ENCODE results near the gene TMEM252. TPM values are rescaled to one million over a fixed set of nuclear protein-coding genes. Genes with fewer than 3 reads are reported as not detected.

The TMEM252 gene
- total RNA-seq, 2 donors from 2014 or later, result not detected

- H3K36me3 Mint-ChIP-seq (ENCODE audit: low read depth), result no peaks in the 10 kb centered on the region
- peaks cover 82% of the 10 kb centered on the region for H3K27me3 Mint-ChIP-seq (ENCODE audit: insufficient read depth)
- H3K27me3 ChIP-seq (ENCODE audit: control insufficient read depth, insufficient read depth, low read length, poor library complexity, severe bottlenecking), result peaks cover 60% of the 10 kb centered on the region
- 71% methylated on average over 1 of the region's 1 CpG; no CpG with 5 or more reads in 1 of the 2 experiments for WGBS, 2 experiments (ENCODE audit: insufficient coverage in 1 of 2, insufficient read length in 1 of 2)
- no peak overlapping the region for H3K27ac Mint-ChIP-seq
- no peak overlapping the region for H3K4me3 ChIP-seq (ENCODE audit: low read length)
- no peaks in the 10 kb centered on the region for H3K4me1 ChIP-seq (ENCODE audit: control insufficient read depth, insufficient read depth, low read length)
- TF ChIP-seq CTCF (conservative IDR thresholded peaks at IDR 0.05), result no peak
- no peaks in the 10 kb centered on the region for H3K36me3 ChIP-seq (ENCODE audit: control insufficient read depth, insufficient read depth, low read length)
- H3K9me3 Mint-ChIP-seq, result no peaks in the 10 kb centered on the region
- H3K4me1 Mint-ChIP-seq, result peaks cover 13% of the 10 kb centered on the region
- no peak for DNase-seq
- no peak overlapping the region for H3K27ac ChIP-seq (ENCODE audit: low read depth, low read length)
- H3K4me3 Mint-ChIP-seq, result no peak overlapping the region
- no peaks in the 10 kb centered on the region for H3K9me3 ChIP-seq (ENCODE audit: control insufficient read depth, low read length)
- no peak overlapping the region for H3K9ac ChIP-seq (ENCODE audit: extremely low read depth, low read length, poor library complexity, severe bottlenecking)
Observed at GRCh38 chr9:68506551-68506950, 34.1 kb downstream of the TMEM252 start.

GRCh38 chr9:68505681-68506409 lies 34.8 kb downstream of the TMEM252 start:
- H3K27me3 ChIP-seq (ENCODE audit: control insufficient read depth, insufficient read depth, low read length, poor library complexity, severe bottlenecking), result peaks cover 56% of the 10 kb centered on the region
- H3K4me1 ChIP-seq (ENCODE audit: control insufficient read depth, insufficient read depth, low read length), result no peaks in the 10 kb centered on the region
- H3K4me3 Mint-ChIP-seq, result no peak overlapping the region
- H3K27me3 Mint-ChIP-seq (ENCODE audit: insufficient read depth), result peaks cover 83% of the 10 kb centered on the region
- H3K9me3 ChIP-seq (ENCODE audit: control insufficient read depth, low read length), result no peaks in the 10 kb centered on the region
- no peaks in the 10 kb centered on the region for H3K36me3 ChIP-seq (ENCODE audit: control insufficient read depth, insufficient read depth, low read length)
- no peaks in the 10 kb centered on the region for H3K36me3 Mint-ChIP-seq (ENCODE audit: low read depth)
- 86 to 94% methylated on average over 2 to 4 of the region's 4 CpGs for WGBS, 2 experiments (ENCODE audit: insufficient coverage in 1 of 2, insufficient read length in 1 of 2)
- no peak overlapping the region for H3K27ac ChIP-seq (ENCODE audit: low read depth, low read length)
- H3K9ac ChIP-seq (ENCODE audit: extremely low read depth, low read length, poor library complexity, severe bottlenecking), result no peak overlapping the region
- no peak for TF ChIP-seq CTCF (conservative IDR thresholded peaks at IDR 0.05)
- H3K4me1 Mint-ChIP-seq, result peaks cover 19% of the 10 kb centered on the region
- H3K9me3 Mint-ChIP-seq, result no peaks in the 10 kb centered on the region
- H3K4me3 ChIP-seq (ENCODE audit: low read length), result no peak overlapping the region
- H3K27ac Mint-ChIP-seq, result no peak overlapping the region
- DNase-seq, result no peak

GRCh38 chr9:68502279-68502678 lies 38.4 kb downstream of the TMEM252 start:
- Mint-ChIP-seq H3K9me3 (no peaks in the 10 kb centered on the region), H3K27me3 (ENCODE audit: insufficient read depth) (peaks cover 88% of the 10 kb centered on the region), H3K4me1 (peaks cover 12% of the 10 kb centered on the region), H3K27ac (no peak overlapping the region), H3K4me3 (no peak overlapping the region), H3K36me3 (ENCODE audit: low read depth) (no peaks in the 10 kb centered on the region)
- H3K9me3 ChIP-seq (ENCODE audit: control insufficient read depth, low read length), result no peaks in the 10 kb centered on the region
- H3K27me3 ChIP-seq (ENCODE audit: control insufficient read depth, insufficient read depth, low read length, poor library complexity, severe bottlenecking), result peaks cover 64% of the 10 kb centered on the region
- H3K4me1 ChIP-seq (ENCODE audit: control insufficient read depth, insufficient read depth, low read length), result peaks cover 1% of the 10 kb centered on the region
- no peak overlapping the region for H3K27ac ChIP-seq (ENCODE audit: low read depth, low read length)
- WGBS, 2 experiments (ENCODE audit: insufficient coverage in 1 of 2, insufficient read length in 1 of 2), result 17 to 46% methylated on average over 1 to 4 of the region's 4 CpGs
- no peak overlapping the region for H3K9ac ChIP-seq (ENCODE audit: extremely low read depth, low read length, poor library complexity, severe bottlenecking)
- no peaks in the 10 kb centered on the region for H3K36me3 ChIP-seq (ENCODE audit: control insufficient read depth, insufficient read depth, low read length)
- no peak for TF ChIP-seq CTCF (conservative IDR thresholded peaks at IDR 0.05)
- DNase-seq, result no peak
- no peak overlapping the region for H3K4me3 ChIP-seq (ENCODE audit: low read length)
